Left ventricle myocardium superior (tissue), 1 donor: ENCODE results near the gene CD70. TPM values are rescaled to one million over a fixed set of nuclear protein-coding genes. Genes with fewer than 3 reads are reported as not detected.

ENCODE experiments used
- total RNA-seq: library from RNA; stranded (reverse); fragmentation: NEBNext Ultra II Directional; extraction: Animal tissue kit (Norgen Biotek cat#: 25700); gene quantifications from one replicate; pipeline ENCODE4 v1.2.1, GENCODE V29; 2021
- donor health status: DM: no; HTN: yes; CAD: no; lungs with severe emphysema.

The CD70 gene
- total RNA-seq, 1 donor from 2014 or later = not detected

Other genes with a start within 250 kb of the CD70 start
- gene CLPP, start 229.6 kb downstream of the CD70 start, total RNA-seq = 66.0 TPM
- 139 TPM for gene ALKBH7, start 218.4 kb downstream of the CD70 start, total RNA-seq
- gene PSPN, start 215.2 kb downstream of the CD70 start, total RNA-seq = 1.2 TPM
- 30.9 TPM for gene GTF2F1, start 198.0 kb downstream of the CD70 start, total RNA-seq
- gene KHSRP, start 166.3 kb downstream of the CD70 start, total RNA-seq = 103 TPM
- gene SLC25A41, start 157.4 kb downstream of the CD70 start, total RNA-seq = 0.25 TPM
- 110 TPM for gene SLC25A23, start 131.4 kb downstream of the CD70 start, total RNA-seq
- gene CRB3, start 126.9 kb downstream of the CD70 start, total RNA-seq = not detected
- 0.87 TPM for gene DENND1C, start 109.4 kb downstream of the CD70 start, total RNA-seq
- 2.8 TPM for gene TUBB4A, start 88.8 kb downstream of the CD70 start, total RNA-seq
- gene TNFSF9, start 60.1 kb downstream of the CD70 start, total RNA-seq = 1.0 TPM
- 1.5 TPM for gene TNFSF14, start 79.0 kb upstream of the CD70 start, total RNA-seq
- gene C3, start 129.5 kb upstream of the CD70 start, total RNA-seq = 398 TPM
- gene GPR108, start 146.4 kb upstream of the CD70 start, total RNA-seq = 28.1 TPM
- gene TRIP10, start 148.5 kb upstream of the CD70 start, total RNA-seq = 151 TPM
- gene SH2D3A, start 176.3 kb upstream of the CD70 start, total RNA-seq = 0.15 TPM
- gene VAV1, start 181.6 kb upstream of the CD70 start, total RNA-seq = 2.6 TPM